Keratinocyte (primary cell): Measurements from ENCODE around the gene RARS1. TPM values are rescaled to one million over a fixed set of nuclear protein-coding genes. Genes with fewer than 3 reads are reported as not detected.

Source experiments
- DNase-seq: peaks from one replicate; pipeline ENCODE4 v3.0.0-alpha.2; 2011; ENCODE audit warnings: low read depth, missing footprints, low spot score
- FAIRE-seq: peaks from 2 replicates; lab custom pipeline; 2011; peaks lifted over from hg19 to GRCh38; lab: Jason Lieb, UNC
- H2AFZ ChIP-seq: 2 replicates; pipeline ENCODE4 v1.6.0; 2012; ENCODE audit warnings: low read length, control low read depth, inconsistent platforms; ENCODE audit not compliant: control insufficient read depth
- H3K27ac ChIP-seq: 2 replicates; pipeline ENCODE4 v1.5.1; 2011; ENCODE audit warnings: low read length; ENCODE audit not compliant: control insufficient read depth, insufficient read depth
- H3K27me3 ChIP-seq: 3 replicates; pipeline ENCODE4 v1.6.0; 2011; ENCODE audit warnings: low read length; ENCODE audit not compliant: control insufficient read depth, insufficient read depth; ENCODE audit errors: extremely low read depth
- H3K36me3 ChIP-seq, 2 experiments: 2 replicates in 1 of 2; 3 replicates in 1 of 2; pipeline ENCODE4 v1.5.1; 2011; ENCODE audit warnings: low read length in 2 of 2, mild to moderate bottlenecking in 1 of 2; ENCODE audit not compliant: control insufficient read depth in 2 of 2, insufficient read depth in 2 of 2; ENCODE audit errors: extremely low read depth in 1 of 2
- H3K4me1 ChIP-seq: 3 replicates; pipeline ENCODE4 v1.5.1; 2011; ENCODE audit warnings: low read length; ENCODE audit not compliant: control insufficient read depth, insufficient read depth; ENCODE audit errors: extremely low read depth
- H3K4me2 ChIP-seq: 3 replicates; pipeline ENCODE4 v1.6.0; 2011; ENCODE audit warnings: low read depth, low read length; ENCODE audit not compliant: control insufficient read depth, insufficient read depth; ENCODE audit errors: extremely low read depth
- H3K4me3 ChIP-seq, 3 experiments: fragments of 200-600 bp in 1 of 3; sonication (generic) in 1 of 3; 2 replicates in 2 of 3; 3 replicates in 1 of 3; pipeline ENCODE4 v1.5.1; 2011 to 2016; ENCODE audit warnings: low read length in 3 of 3, mild to moderate bottlenecking in 3 of 3, control low read depth in 2 of 3, inconsistent platforms in 1 of 3, low read depth in 1 of 3, mixed read lengths in 1 of 3, mixed run types in 1 of 3, moderate library complexity in 1 of 3; ENCODE audit not compliant: control insufficient read depth in 2 of 3, insufficient read depth in 2 of 3; ENCODE audit errors: extremely low read depth in 1 of 3
- H3K79me2 ChIP-seq: 2 replicates; pipeline ENCODE4 v1.6.0; 2012; ENCODE audit warnings: low read length; ENCODE audit not compliant: control insufficient read depth, insufficient read depth
- H3K9ac ChIP-seq: 3 replicates; pipeline ENCODE4 v1.6.0; 2011; ENCODE audit warnings: low read length; ENCODE audit not compliant: control insufficient read depth, insufficient read depth; ENCODE audit errors: extremely low read depth
- H3K9me1 ChIP-seq: 3 replicates; pipeline ENCODE4 v1.6.0; 2011; ENCODE audit warnings: low read length; ENCODE audit not compliant: control insufficient read depth, insufficient read depth; ENCODE audit errors: extremely low read depth
- H3K9me3 ChIP-seq: 2 replicates; pipeline ENCODE4 v1.5.1; 2012; ENCODE audit warnings: low read depth, low read length; ENCODE audit not compliant: control insufficient read depth
- H4K20me1 ChIP-seq: 3 replicates; pipeline ENCODE4 v1.6.0; 2011; ENCODE audit warnings: low read length; ENCODE audit not compliant: control insufficient read depth, insufficient read depth; ENCODE audit errors: extremely low read depth
- EZH2 ChIP-seq: IDR thresholded peaks from one replicate; pipeline ENCODE4 v1.6.1; 2012; ENCODE audit warnings: inconsistent platforms, mild to moderate bottlenecking, low read length, moderate library complexity
- dilution Hi-C: fragments of 300-500 bp; cut with MboI; formaldehyde crosslinking; loops from one replicate; pipeline ENCODE4 v1.7.0; 2020; ENCODE audit warnings: low sequenced_read_pairs; ENCODE audit not compliant: extremely low pct_ligation_motif_present
- polyA plus RNA-seq, 5 experiments: library from polyadenylated mRNA; depleted of rRNA in 3 of 5; stranded (reverse) in 3 of 5; stranded (forward) in 1 of 5; unstranded in 1 of 5; fragments of >200 nt; gene quantifications; 1 replicate in 1 of 5; 2 replicates in 3 of 5; 3 replicates in 1 of 5; pipeline versions ENCODE4 v1.2.1 to v1.2.3, GENCODE V29; 2011 to 2012; ENCODE audit warnings: missing spikeins in 2 of 5, low read depth in 1 of 5, low replicate concordance in 1 of 5
- TF ChIP-seq, protein P1 (sequence below), 3 experiments: IDR thresholded peaks in 1 of 3; conservative IDR thresholded peaks in 1 of 3; optimal IDR thresholded peaks in 1 of 3; 2 replicates in 2 of 3; 3 replicates in 1 of 3; pipeline versions ENCODE3 to v1.5.1; 2011; ENCODE audit warnings: low read length in 3 of 3, mild to moderate bottlenecking in 3 of 3, moderate library complexity in 2 of 3, control low read depth in 1 of 3, inconsistent platforms in 1 of 3; ENCODE audit not compliant: insufficient read depth in 2 of 3; ENCODE audit errors: extremely low read depth in 1 of 3

RARS1 gene
- polyA plus RNA-seq, 1 donor (not counting 4 experiments of a cell fraction or from before 2014, with no cell fraction given): 128 TPM

DNA sequence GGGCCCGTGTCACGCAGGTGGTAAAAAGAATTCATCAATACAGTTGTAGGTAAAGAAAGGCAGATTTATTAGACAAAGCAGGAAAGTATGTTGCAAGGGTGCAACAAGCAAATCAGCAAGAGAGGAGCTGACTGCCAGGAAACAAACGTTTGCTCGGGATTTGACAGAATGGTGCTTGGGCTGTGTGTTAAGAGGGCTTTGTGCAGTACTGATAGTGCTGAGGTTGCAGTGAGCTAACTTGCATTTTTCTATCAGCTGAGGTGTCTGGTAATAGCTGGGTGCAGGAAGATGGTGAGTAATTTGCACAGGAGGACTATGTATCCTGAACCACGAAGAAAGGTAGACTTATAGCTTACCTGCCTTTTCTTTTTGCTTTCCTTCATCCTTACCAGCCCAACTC, 3.9 kb upstream of the RARS1 start:
- H3K9me1 ChIP-seq: peaks cover 4% of the 10 kb centered on the region
- H3K4me2 ChIP-seq: no peak overlapping the region
- peaks cover 8% of the 10 kb centered on the region for H3K4me1 ChIP-seq
- H3K36me3 ChIP-seq: no peaks in the 10 kb centered on the region
- TF ChIP-seq, protein P1, sequence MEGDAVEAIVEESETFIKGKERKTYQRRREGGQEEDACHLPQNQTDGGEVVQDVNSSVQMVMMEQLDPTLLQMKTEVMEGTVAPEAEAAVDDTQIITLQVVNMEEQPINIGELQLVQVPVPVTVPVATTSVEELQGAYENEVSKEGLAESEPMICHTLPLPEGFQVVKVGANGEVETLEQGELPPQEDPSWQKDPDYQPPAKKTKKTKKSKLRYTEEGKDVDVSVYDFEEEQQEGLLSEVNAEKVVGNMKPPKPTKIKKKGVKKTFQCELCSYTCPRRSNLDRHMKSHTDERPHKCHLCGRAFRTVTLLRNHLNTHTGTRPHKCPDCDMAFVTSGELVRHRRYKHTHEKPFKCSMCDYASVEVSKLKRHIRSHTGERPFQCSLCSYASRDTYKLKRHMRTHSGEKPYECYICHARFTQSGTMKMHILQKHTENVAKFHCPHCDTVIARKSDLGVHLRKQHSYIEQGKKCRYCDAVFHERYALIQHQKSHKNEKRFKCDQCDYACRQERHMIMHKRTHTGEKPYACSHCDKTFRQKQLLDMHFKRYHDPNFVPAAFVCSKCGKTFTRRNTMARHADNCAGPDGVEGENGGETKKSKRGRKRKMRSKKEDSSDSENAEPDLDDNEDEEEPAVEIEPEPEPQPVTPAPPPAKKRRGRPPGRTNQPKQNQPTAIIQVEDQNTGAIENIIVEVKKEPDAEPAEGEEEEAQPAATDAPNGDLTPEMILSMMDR (optimal IDR thresholded peaks at IDR 0.05 in 1 of 3, IDR thresholded peaks at IDR 0.05 in 1 of 3, conservative IDR thresholded peaks at IDR 0.05 in 1 of 3; ENCODE audit: extremely low read depth in 1 of 3, insufficient read depth in 2 of 3, low read length in 3 of 3): no peak
- TF ChIP-seq EZH2: no peak
- H3K79me2 ChIP-seq: peaks cover 10% of the 10 kb centered on the region
- H3K27ac ChIP-seq: no peak overlapping the region
- no peaks in the 10 kb centered on the region for H4K20me1 ChIP-seq
- no peak overlapping the region for H3K4me3 ChIP-seq
- dilution Hi-C loops: no loop called here
- H3K27me3 ChIP-seq: no peaks in the 10 kb centered on the region
- no peak for FAIRE-seq
- no peaks in the 10 kb centered on the region for H3K9me3 ChIP-seq
- DNase-seq: no peak
- no peak overlapping the region for H3K9ac ChIP-seq
- no peak overlapping the region for H2AFZ ChIP-seq

DNA sequence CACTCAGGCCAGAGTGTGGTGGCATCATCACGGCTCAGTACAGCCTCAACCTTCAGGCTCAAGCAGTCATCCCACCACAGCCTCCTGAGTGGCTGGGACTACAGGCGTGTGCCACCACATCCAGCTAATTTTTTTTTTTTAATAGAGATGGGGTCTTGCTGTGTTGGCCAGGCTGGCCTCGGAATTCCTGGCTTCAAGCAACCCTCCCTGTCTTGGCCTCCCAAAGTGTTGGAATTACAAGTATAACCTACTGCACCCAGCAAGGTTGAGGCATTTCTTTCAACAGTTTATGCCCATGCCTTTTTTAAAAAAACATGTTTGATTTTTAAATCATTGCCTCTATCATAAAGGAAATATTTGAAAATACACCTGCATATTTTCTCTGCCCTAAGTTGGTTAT, 2.8 kb downstream of the RARS1 start:
- H3K79me2 ChIP-seq: peaks cover 41% of the 10 kb centered on the region

More for the DNA sequence above, 2.8 kb downstream of the RARS1 start:
- Histone ChIP-seq H3K9me1 (no peaks in the 10 kb centered on the region), H3K4me3 (no peak overlapping the region), H3K4me1 (peaks cover 8% of the 10 kb centered on the region), H3K27ac (no peak overlapping the region), H3K9ac (no peak overlapping the region), H4K20me1 (no peaks in the 10 kb centered on the region), H3K27me3 (no peaks in the 10 kb centered on the region), H3K9me3 (no peaks in the 10 kb centered on the region), H3K4me2 (no peak overlapping the region), H2AFZ (no peak overlapping the region), H3K36me3 (peaks cover 23 to 24% of the 10 kb centered on the region in 2 experiments)
- DNase-seq (no peak), FAIRE-seq (no peak)
- dilution Hi-C loops: no loop called here
- TF ChIP-seq EZH2: no peak
- TF ChIP-seq, protein P1 (optimal IDR thresholded peaks at IDR 0.05 in 1 of 3, IDR thresholded peaks at IDR 0.05 in 1 of 3, conservative IDR thresholded peaks at IDR 0.05 in 1 of 3; ENCODE audit: extremely low read depth in 1 of 3, insufficient read depth in 2 of 3, low read length in 3 of 3): no peak
